ENCODE measurements around the gene CLASP1. TPM values are rescaled to one million over a fixed set of nuclear protein-coding genes. Genes with fewer than 3 reads are reported as not detected.

The CLASP1 gene
- total RNA-seq, 3 donors from 2014 or later, result 30.0 to 64.6 (median 35.1) TPM

DNA sequence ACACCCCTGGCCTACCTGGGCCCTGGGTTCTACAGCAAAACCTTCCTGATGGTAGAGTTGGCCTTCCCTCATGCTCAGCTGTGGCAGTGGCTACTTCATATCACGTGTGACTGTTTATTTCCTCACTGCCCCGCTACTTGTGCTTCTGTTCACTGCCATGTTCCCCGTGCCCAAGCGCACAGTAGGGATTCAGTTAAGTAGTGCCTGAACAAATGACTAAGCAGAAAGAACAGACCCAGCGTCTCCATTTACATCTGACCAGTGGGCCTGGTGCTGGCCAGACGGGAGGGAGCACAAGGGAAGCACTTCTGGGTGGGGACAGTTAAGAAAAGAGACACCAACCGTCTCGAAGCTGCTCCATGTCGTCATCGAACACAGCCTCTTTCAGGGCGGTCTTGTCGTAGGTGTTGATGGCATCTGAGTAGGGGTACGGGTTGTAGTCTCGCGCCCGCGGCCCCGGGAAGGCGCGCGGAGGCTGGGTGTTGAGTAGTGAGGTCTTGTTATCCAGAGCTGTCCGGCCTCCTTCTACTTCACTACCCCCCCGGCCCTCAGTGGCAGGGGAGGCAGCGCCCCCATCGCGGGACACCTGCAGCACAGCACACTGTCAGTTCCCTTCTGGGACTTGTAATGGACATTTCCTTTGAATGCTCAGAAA lies 281.9 kb downstream of the CLASP1 start:
- Histone ChIP-seq H3K9me3 (no peaks in the 10 kb centered on the region), H3K4me1 (ENCODE audit: low read depth) (peaks cover 12% of the 10 kb centered on the region), H3K4me3 (no peak overlapping the region), H3K36me3 (ENCODE audit: low read depth) (no peaks in the 10 kb centered on the region)
- ATAC-seq, result no peak
- TF ChIP-seq, protein P1, sequence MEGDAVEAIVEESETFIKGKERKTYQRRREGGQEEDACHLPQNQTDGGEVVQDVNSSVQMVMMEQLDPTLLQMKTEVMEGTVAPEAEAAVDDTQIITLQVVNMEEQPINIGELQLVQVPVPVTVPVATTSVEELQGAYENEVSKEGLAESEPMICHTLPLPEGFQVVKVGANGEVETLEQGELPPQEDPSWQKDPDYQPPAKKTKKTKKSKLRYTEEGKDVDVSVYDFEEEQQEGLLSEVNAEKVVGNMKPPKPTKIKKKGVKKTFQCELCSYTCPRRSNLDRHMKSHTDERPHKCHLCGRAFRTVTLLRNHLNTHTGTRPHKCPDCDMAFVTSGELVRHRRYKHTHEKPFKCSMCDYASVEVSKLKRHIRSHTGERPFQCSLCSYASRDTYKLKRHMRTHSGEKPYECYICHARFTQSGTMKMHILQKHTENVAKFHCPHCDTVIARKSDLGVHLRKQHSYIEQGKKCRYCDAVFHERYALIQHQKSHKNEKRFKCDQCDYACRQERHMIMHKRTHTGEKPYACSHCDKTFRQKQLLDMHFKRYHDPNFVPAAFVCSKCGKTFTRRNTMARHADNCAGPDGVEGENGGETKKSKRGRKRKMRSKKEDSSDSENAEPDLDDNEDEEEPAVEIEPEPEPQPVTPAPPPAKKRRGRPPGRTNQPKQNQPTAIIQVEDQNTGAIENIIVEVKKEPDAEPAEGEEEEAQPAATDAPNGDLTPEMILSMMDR (IDR thresholded peaks at IDR 0.05), result no peak
- DNase-seq, result no peak
- intact Hi-C loops (cut with DNase I, micrococcal nuclease), result no loop called here

DNA sequence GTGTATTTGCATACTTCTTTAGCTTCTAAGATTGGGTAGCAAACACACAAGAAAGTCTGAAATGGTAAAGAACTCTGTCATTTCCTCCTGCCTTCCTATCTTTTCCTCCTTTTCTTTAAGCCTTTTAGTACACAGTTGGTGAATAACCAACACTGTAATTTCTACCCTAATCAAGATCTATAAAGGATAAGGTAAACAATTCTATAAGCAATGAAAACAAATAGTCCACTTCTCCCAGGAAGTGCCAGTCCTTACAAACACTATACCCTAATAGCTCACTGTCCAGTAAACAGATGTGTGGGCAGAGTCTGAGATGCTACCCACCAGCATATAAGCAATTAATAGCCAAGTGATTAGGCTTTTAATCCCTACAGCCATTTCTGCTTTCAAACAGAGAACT lies 283.2 kb downstream of the CLASP1 start:
- Histone ChIP-seq H3K9me3 (no peaks in the 10 kb centered on the region), H3K4me3 (no peak overlapping the region), H3K36me3 (ENCODE audit: low read depth) (no peaks in the 10 kb centered on the region), H3K4me1 (ENCODE audit: low read depth) (peaks cover 12% of the 10 kb centered on the region)
- TF ChIP-seq, protein P1 (IDR thresholded peaks at IDR 0.05), result no peak
- intact Hi-C loops (cut with DNase I, micrococcal nuclease), result no loop called here
- DNase-seq, result no peak
- ATAC-seq, result no peak

DNA sequence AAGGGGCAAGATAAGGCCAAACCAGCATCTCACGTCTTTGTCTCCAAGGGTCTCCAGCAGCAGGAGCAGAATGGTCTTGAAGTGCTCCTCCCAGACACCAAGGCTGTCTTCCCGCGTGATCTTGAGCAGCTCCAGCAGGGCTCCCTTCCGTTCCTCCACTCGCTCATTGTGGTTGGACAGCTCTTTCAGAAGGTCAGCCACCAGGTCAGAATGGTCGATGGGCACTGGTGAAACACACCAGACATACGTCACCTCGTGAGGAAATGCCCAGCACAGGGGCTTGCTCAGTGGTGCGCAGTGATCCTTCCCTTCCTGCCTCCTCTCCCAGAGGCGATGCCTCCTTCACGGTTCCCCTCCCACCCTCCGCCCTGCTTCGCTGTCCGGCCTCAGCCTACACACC lies 284.2 kb downstream of the CLASP1 start:
- H3K36me3 ChIP-seq (ENCODE audit: low read depth), result no peaks in the 10 kb centered on the region
- DNase-seq (no peak), ATAC-seq (no peak)
- H3K4me3 ChIP-seq, result no peak overlapping the region
- intact Hi-C loops (cut with DNase I, micrococcal nuclease), result no loop called here
- peaks cover 17% of the 10 kb centered on the region for H3K4me1 ChIP-seq (ENCODE audit: low read depth)
- no peaks in the 10 kb centered on the region for H3K9me3 ChIP-seq
- TF ChIP-seq, protein P1 (IDR thresholded peaks at IDR 0.05), result no peak

DNA sequence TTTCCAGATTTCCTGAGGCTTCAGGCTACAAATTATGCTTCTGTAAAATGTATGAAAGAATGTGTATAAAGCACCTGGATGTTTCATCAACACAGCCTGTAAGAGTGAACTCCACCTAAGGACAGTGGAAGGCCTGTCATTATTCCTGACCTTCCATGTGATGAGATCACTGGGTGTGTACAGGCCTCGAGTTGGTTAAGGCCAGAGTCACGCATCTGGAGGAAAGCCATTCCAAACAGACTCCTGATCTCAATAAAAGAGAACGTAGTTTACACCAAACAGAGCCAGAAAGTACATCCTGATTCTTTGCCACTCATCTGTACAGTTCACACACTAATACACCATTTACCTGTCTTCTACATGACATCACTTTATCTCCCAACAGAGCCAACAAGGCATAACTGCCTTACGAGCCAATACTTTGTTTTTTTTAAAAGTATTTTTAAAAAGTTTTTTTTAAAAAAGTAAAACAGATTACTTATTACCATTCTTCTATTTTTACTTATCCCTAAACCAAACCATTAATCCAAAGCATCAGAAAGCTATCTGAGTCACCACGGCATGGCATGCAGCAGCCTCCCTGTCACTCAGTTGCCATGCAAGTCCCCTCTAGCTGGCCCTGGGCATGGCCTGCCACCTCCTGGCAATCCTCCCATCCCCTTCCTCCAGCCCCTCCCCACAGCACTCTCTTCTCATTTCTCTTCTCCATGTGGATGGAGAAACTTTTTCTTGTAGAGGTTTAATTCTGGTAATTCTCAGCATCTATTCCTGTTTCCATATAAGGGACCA lies 285.4 kb downstream of the CLASP1 start:
- Histone ChIP-seq H3K36me3 (ENCODE audit: low read depth) (no peaks in the 10 kb centered on the region), H3K4me1 (ENCODE audit: low read depth) (peaks cover 17% of the 10 kb centered on the region), H3K4me3 (no peak overlapping the region), H3K9me3 (no peaks in the 10 kb centered on the region)
- DNase-seq, result peak in 1 of 3 donors; percentile 74
- intact Hi-C loops (cut with DNase I, micrococcal nuclease), result no loop called here
- TF ChIP-seq, protein P1 (IDR thresholded peaks at IDR 0.05), result no peak
- ATAC-seq, result peak; percentile 93

DNA sequence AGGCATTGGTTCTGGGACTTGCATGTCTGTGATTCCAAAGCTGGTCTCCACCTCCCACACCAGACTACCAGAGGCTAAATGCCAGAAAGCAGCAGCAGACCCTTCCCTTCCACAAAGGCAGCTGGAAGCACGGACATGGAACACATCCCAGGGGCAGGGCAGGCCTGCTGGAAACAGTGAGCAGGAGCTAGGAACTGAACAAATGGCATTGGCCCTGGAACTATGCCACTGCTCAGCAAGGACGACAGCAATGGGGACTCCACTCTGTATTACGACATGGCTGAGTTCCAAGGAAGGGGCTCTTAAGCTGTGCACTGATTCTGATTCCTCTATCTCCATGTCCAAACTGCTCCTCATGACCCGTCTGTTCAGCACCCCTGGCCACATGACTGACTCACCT lies 286.5 kb downstream of the CLASP1 start:
- ATAC-seq, result no peak
- Histone ChIP-seq H3K9me3 (no peaks in the 10 kb centered on the region), H3K4me1 (ENCODE audit: low read depth) (peaks cover 17% of the 10 kb centered on the region), H3K36me3 (ENCODE audit: low read depth) (no peaks in the 10 kb centered on the region), H3K4me3 (no peak overlapping the region)
- intact Hi-C loops (cut with DNase I, micrococcal nuclease), result no loop called here
- TF ChIP-seq, protein P1 (IDR thresholded peaks at IDR 0.05), result no peak
- DNase-seq, result no peak
